Osteocyte (in vitro differentiated cells): ENCODE measurements around the gene FOXN1. TPM values are rescaled to one million over a fixed set of nuclear protein-coding genes. Genes with fewer than 3 reads are reported as not detected.

Source experiments
- DNase-seq: peaks from one replicate; pipeline ENCODE4 v3.0.0; 2021; ENCODE audit warnings: mixed read lengths; ENCODE audit not compliant: unreplicated experiment; ENCODE audit errors: extremely low spot score
- H3K27ac Mint-ChIP-seq: one replicate; pipeline ENCODE4 v1.8.0; 2021; ENCODE audit warnings: mild to moderate bottlenecking, mixed read lengths; ENCODE audit not compliant: unreplicated experiment
- H3K27me3 Mint-ChIP-seq: one replicate; pipeline ENCODE4 v1.8.0; 2021; ENCODE audit warnings: mixed read lengths; ENCODE audit not compliant: unreplicated experiment
- H3K36me3 Mint-ChIP-seq: one replicate; pipeline ENCODE4 v1.8.0; 2021; ENCODE audit warnings: mixed read lengths; ENCODE audit not compliant: unreplicated experiment
- H3K4me1 Mint-ChIP-seq: one replicate; pipeline ENCODE4 v1.8.0; 2021; ENCODE audit warnings: mixed read lengths; ENCODE audit not compliant: unreplicated experiment
- H3K4me3 Mint-ChIP-seq: one replicate; pipeline ENCODE4 v1.8.0; 2021; ENCODE audit warnings: mild to moderate bottlenecking, moderate library complexity, mixed read lengths; ENCODE audit not compliant: unreplicated experiment
- H3K9me3 Mint-ChIP-seq: one replicate; pipeline ENCODE4 v1.8.0; 2021; ENCODE audit warnings: mixed read lengths; ENCODE audit not compliant: unreplicated experiment
- total RNA-seq: library from RNA; stranded (reverse); gene quantifications from 2 replicates; pipeline ENCODE4 v1.2.1, GENCODE V29; 2021
- TF ChIP-seq, protein P1 (sequence below): fragments of 200-600 bp; sonication (generic); IDR thresholded peaks from 2 replicates; pipeline ENCODE4 v1.5.0; 2021; ENCODE audit warnings: antibody characterized with exemption, mild to moderate bottlenecking, moderate library complexity

The FOXN1 gene
- total RNA-seq, 1 donor from 2014 or later = not detected

DNA sequence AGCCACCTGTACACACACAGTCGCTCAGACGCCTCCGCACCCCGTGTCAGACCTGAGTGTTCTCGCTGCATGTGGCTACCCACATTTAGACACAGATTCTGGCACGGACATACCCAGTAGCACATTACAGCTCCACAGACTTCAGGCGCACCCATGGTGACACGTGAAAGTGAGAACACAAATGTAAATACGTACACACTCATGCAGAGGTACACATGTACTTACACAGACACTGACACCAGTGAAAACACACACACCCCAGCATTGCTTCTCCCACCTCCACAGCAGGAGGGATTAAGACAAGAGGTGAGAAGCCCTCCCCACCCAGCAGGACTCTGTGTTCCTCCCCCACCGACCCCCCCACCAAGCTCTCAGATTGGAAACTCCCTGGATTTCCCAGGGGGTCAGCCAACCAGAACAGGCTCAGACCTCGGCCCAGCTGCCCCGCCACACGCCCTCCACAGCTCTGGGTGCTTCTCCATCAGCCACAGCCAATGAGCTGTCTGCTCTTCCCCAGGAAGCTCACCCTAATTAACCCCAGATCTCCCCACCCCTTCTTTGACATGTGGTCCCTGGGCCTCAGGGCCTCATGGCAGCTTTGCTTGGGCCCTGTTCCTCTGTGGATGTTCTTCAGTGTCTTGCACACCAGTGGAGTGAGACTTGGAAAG is 5.3 kb upstream of the FOXN1 start:
- Mint-ChIP-seq H3K4me3 (no peak overlapping the region), H3K9me3 (no peaks in the 10 kb centered on the region), H3K36me3 (no peaks in the 10 kb centered on the region), H3K27ac (no peak overlapping the region), H3K27me3 (peaks cover 22% of the 10 kb centered on the region), H3K4me1 (peaks cover 5% of the 10 kb centered on the region)
- no peak for DNase-seq
- TF ChIP-seq, protein P1, sequence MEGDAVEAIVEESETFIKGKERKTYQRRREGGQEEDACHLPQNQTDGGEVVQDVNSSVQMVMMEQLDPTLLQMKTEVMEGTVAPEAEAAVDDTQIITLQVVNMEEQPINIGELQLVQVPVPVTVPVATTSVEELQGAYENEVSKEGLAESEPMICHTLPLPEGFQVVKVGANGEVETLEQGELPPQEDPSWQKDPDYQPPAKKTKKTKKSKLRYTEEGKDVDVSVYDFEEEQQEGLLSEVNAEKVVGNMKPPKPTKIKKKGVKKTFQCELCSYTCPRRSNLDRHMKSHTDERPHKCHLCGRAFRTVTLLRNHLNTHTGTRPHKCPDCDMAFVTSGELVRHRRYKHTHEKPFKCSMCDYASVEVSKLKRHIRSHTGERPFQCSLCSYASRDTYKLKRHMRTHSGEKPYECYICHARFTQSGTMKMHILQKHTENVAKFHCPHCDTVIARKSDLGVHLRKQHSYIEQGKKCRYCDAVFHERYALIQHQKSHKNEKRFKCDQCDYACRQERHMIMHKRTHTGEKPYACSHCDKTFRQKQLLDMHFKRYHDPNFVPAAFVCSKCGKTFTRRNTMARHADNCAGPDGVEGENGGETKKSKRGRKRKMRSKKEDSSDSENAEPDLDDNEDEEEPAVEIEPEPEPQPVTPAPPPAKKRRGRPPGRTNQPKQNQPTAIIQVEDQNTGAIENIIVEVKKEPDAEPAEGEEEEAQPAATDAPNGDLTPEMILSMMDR = no peak

DNA sequence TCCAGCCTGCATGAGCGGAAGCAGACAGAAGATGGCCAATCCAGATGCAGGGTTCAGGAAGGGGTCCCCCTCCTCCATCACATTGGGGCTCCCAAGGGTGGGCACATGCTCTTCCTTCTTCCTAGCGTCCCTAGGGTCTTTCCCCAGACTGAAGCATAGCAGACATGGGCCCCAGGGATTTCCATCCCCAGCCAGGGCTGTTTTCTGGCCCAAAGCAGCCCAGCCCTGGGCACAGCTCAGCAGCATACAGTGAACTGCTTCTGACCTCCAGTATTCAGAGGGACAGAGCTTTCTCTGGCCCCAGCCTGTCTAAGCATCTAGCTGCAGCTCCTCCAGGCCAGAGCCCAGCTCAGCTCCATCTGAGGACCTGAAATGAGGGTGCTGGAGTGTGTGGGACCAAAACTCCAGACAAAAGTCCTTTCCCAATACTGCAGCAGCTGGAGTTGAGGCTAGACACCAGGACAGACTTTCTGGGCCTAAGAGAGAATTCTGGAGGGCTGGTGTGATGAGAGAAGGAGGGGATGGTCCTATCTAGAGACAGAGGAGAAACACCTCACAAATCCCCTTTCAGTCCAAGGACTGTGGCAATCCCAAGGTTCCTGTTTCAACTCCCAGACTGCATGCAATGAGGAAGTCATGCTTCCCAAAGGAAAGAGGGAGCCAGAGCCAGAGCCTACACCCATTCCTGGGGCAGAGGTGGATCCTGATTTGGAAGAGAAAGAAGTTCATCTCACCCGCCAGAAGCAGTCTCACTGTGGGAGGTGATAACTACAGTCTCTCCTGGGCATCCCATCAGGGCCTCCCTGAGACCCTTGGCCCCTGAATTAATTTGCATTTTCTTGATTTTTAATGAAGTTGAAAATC is 4.5 kb upstream of the FOXN1 start:
- TF ChIP-seq, protein P1 = no peak
- no peak overlapping the region for H3K4me3 Mint-ChIP-seq
- peaks cover 22% of the 10 kb centered on the region for H3K27me3 Mint-ChIP-seq
- peaks cover 5% of the 10 kb centered on the region for H3K4me1 Mint-ChIP-seq
- no peaks in the 10 kb centered on the region for H3K36me3 Mint-ChIP-seq
- DNase-seq = no peak
- H3K9me3 Mint-ChIP-seq = no peaks in the 10 kb centered on the region
- H3K27ac Mint-ChIP-seq = no peak overlapping the region

DNA sequence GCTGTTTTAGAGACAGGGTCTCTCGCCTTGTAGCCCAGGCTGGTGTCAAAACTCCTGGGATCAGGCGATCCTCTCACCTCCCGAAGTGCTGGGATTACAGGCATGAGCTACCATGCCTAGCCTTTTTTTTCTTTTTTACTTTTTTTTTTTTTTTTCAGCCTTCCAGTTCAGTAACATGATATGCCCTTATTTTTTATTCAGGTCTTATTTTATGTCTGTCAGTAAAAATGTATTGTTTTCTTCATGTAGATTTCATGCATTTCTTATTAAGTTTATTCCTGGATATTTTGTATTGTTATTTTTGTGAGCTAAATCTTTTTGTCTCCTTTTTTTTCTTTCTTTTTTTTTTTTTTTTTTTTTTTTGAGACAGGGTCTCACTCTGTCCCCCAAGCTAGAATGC is 2.7 kb upstream of the FOXN1 start:
- Mint-ChIP-seq H3K36me3 (no peaks in the 10 kb centered on the region), H3K4me1 (peaks cover 5% of the 10 kb centered on the region), H3K9me3 (no peaks in the 10 kb centered on the region), H3K27ac (no peak overlapping the region), H3K4me3 (no peak overlapping the region), H3K27me3 (peaks cover 29% of the 10 kb centered on the region)
- TF ChIP-seq, protein P1 = no peak
- DNase-seq = no peak

DNA sequence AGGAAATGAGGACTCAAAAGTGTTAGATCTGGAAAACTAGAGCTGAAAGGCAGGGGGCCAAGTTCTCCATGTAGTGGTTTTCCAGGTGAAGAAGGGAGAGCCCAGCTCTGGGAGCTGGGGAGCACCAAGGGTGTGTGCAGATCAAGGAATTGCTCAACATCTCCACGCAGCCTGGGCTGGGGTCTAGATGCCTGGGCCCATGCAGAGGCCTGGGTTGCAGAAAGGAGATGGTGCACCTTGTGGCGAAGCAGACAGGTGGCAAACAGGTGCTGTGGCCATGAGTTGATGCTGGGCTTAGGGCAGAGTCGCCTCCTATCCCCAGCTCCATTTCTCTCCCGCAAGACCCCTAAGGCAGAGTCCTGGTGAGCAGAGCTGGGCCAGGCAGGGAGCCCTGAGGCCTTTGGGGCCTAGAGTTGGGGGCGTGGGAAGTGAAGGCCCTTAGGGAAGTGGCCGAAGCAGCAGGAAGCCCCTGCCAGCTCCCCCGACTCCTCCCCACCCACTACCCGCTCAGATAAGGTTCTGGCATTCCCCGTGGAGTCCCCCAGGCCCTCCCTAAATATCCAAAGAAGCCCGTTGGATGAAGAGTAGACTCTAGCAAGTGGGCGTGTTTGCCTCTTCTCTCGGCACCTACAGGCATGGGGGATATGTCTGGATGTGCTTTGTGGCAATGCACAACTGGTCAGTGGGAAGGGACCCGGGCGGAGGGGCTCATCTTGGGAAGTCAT is 777 bp downstream of the FOXN1 start:
- Mint-ChIP-seq H3K27ac (no peak overlapping the region), H3K36me3 (no peaks in the 10 kb centered on the region), H3K4me3 (no peak overlapping the region), H3K27me3 (peaks cover 54% of the 10 kb centered on the region), H3K9me3 (no peaks in the 10 kb centered on the region), H3K4me1 (no peaks in the 10 kb centered on the region)
- DNase-seq = no peak
- TF ChIP-seq, protein P1 = no peak
